Adrenal gland (tissue), 19 donors: ENCODE measurements around the gene AGFG1. TPM values are rescaled to one million over a fixed set of nuclear protein-coding genes. Genes with fewer than 3 reads are reported as not detected.
A peak's percentile ranks its signal among the peaks of the same experiment; 100 is the strongest.

Experiments used
- DNase-seq, 7 donors: peaks; one replicate each; pipeline ENCODE4 v3.0.0-alpha.2; 2019 to 2020
- H3K27ac ChIP-seq, 5 donors: fragments of 200-600 bp; sonication (generic) in 4 of 5; 1 replicate in 3 of 5; 2 replicates in 2 of 5; pipeline versions ENCODE4 v1.5.1 to v1.8.0; 2016 to 2020; ENCODE audit warnings: mild to moderate bottlenecking in 1 of 5
- H3K27me3 ChIP-seq: fragments of 200-600 bp; 2 replicates; pipeline ENCODE4 v1.8.0; 2021
- H3K36me3 ChIP-seq, 2 donors: fragments of 200-600 bp; replicated peaks in 1 of 2; 1 replicate in 1 of 2; 2 replicates in 1 of 2; pipeline versions ENCODE4 v1.5.1 to v1.8.0; 2018 to 2022
- H3K4me1 ChIP-seq, 2 donors: fragments of 200-600 bp; replicated peaks in 1 of 2; 1 replicate in 1 of 2; 2 replicates in 1 of 2; pipeline versions ENCODE4 v1.5.1 to v1.8.0; 2018 to 2021
- H3K4me3 ChIP-seq, 4 donors: fragments of 200-600 bp; sonication (generic) in 3 of 4; one replicate each; pipeline ENCODE4 v1.5.1; 2016 to 2018
- H3K9me3 ChIP-seq, 3 donors: fragments of 200-600 bp; sonication (generic) in 1 of 3; replicated peaks in 1 of 3; 1 replicate in 2 of 3; 2 replicates in 1 of 3; pipeline versions ENCODE4 v1.5.1 to v1.8.0; 2016 to 2021
- POLR2A ChIP-seq, 2 donors: fragments of 450-650 bp; IDR thresholded peaks; one replicate each; pipeline ENCODE4 v1.6.1; 2017; ENCODE audit warnings: antibody characterized with exemption in 2 of 2, mild to moderate bottlenecking in 2 of 2, moderate library complexity in 1 of 2
- WGBS, 4 donors: extraction: QIAGEN DNeasy Blood & Tissue Kit in 2 of 4; methylation state at CpG; one replicate each; pipeline versions ENCODE4 v1.1.5 to v1.1.7; 2013 to 2017; 5-methylcytosine and 5-hydroxymethylcytosine counted together
- intact Hi-C, 2 donors: fragments of 100-400 bp; cut with DNase I; formaldehyde crosslinking; loops; one replicate each; pipeline versions ENCODE4 v1.14.1 to v1.15.0; 2022 to 2023
- long read RNA-seq, 10 donors: library from polyadenylated mRNA in 3 of 10; unstranded in 2 of 10; stranded (forward) in 1 of 10; transcript quantifications; one replicate each; pipeline ENCODE4 v2.0.0 and lab custom pipeline, GENCODE V29; 2021 to 2026
- polyA plus RNA-seq, 3 donors: library from polyadenylated mRNA; stranded (reverse); fragments of 200-250 nt in 2 of 3; fragments of 350-450 nt in 1 of 3; fragmentation: Illumina TruSeq in 1 of 3; extraction: RNeasy Lipid Tissue Mini Kit (QIAGEN cat#74804) in 1 of 3; gene quantifications; one replicate each; pipeline ENCODE4 v1.2.3, GENCODE V29; 2013 to 2014
- total RNA-seq, 9 donors: library from RNA; depleted of rRNA in 4 of 9; stranded (reverse); fragments of >200 nt in 4 of 9; fragments of 120-200 nt in 1 of 9; fragmentation: NEBNext Ultra II Directional in 1 of 9; extraction: Animal tissue kit (Norgen Biotek cat#: 25700) in 1 of 9; gene quantifications; one replicate each; pipeline versions ENCODE4 v1.1.0 to v1.2.4, GENCODE V29; 2013 to 2023
- TF ChIP-seq, protein P1 (sequence below), 6 experiments: fragments of 450-650 bp in 4 of 6; fragments of 200-600 bp in 2 of 6; sonication (generic) in 1 of 6; IDR thresholded peaks; 1 replicate in 5 of 6; 2 replicates in 1 of 6; pipeline versions ENCODE4 v1.5.1 to v1.8.0; 2016 to 2021; ENCODE audit warnings: antibody characterized with exemption in 6 of 6, mild to moderate bottlenecking in 2 of 6, moderate library complexity in 1 of 6
- donor health status: healthy with polysubstance abuse.
- donor health status: Bipolar disorder and iron deficiency.
- donor health status: DM: yes; HTN: yes; CAD: no.
- donor health status: DM: no; HTN: no; CAD: no.
- donor health status: DM: no; HTN: no; CAD: no.
- donor health status: DM: yes; HTN: yes; CAD: no.

AGFG1 gene
- total RNA-seq (100 to 1,000 TPM in 2 of 9 donors, 10 to 100 TPM in 7; 40.1 to 117 (median 66.0) TPM), polyA plus RNA-seq (100 to 1,000 TPM in 1 of 3 donors, 10 to 100 TPM in 2; 13.5 to 108 (median 19.7) TPM)
- long read RNA-seq, donor 1, full-length matches to known transcripts = 7 of 7 reads
- long read RNA-seq, donor 1, partial matches to known transcripts = 0 of 7 reads
- long read RNA-seq, donor 1, other reads (novel, unspliced or antisense) = 0 of 7 reads
- long read RNA-seq, donor 2, full-length matches to known transcripts = 1 of 1 reads
- long read RNA-seq, donor 2, partial matches to known transcripts = 0 of 1 reads
- long read RNA-seq, donor 2, other reads (novel, unspliced or antisense) = 0 of 1 reads
- long read RNA-seq, donor 3, full-length matches to known transcripts = 8 of 8 reads
- long read RNA-seq, donor 3, partial matches to known transcripts = 0 of 8 reads
- long read RNA-seq, donor 3, other reads (novel, unspliced or antisense) = 0 of 8 reads
- long read RNA-seq, donor 4, partial matches to known transcripts = 0 of 2 reads
- long read RNA-seq, donor 4, other reads (novel, unspliced or antisense) = 2 of 2 reads
- long read RNA-seq, donor 5, full-length matches to known transcripts = 114 of 128 reads
- long read RNA-seq, donor 5, partial matches to known transcripts = 3 of 128 reads
- long read RNA-seq, donor 5, other reads (novel, unspliced or antisense) = 11 of 128 reads
- long read RNA-seq, donor 6, partial matches to known transcripts = 1 of 1 reads
- long read RNA-seq, donor 6, other reads (novel, unspliced or antisense) = 0 of 1 reads
- long read RNA-seq, donor 7 = 0 reads
- long read RNA-seq, donor 8, full-length matches to known transcripts = 4 of 4 reads
- long read RNA-seq, donor 8, partial matches to known transcripts = 0 of 4 reads
- long read RNA-seq, donor 8, other reads (novel, unspliced or antisense) = 0 of 4 reads
- long read RNA-seq, donor 9 = 0 reads
- long read RNA-seq, donor 10, full-length matches to known transcripts = 2 of 2 reads
- long read RNA-seq, donor 10, partial matches to known transcripts = 0 of 2 reads
- long read RNA-seq, donor 10, other reads (novel, unspliced or antisense) = 0 of 2 reads

- TF ChIP-seq, protein P1, sequence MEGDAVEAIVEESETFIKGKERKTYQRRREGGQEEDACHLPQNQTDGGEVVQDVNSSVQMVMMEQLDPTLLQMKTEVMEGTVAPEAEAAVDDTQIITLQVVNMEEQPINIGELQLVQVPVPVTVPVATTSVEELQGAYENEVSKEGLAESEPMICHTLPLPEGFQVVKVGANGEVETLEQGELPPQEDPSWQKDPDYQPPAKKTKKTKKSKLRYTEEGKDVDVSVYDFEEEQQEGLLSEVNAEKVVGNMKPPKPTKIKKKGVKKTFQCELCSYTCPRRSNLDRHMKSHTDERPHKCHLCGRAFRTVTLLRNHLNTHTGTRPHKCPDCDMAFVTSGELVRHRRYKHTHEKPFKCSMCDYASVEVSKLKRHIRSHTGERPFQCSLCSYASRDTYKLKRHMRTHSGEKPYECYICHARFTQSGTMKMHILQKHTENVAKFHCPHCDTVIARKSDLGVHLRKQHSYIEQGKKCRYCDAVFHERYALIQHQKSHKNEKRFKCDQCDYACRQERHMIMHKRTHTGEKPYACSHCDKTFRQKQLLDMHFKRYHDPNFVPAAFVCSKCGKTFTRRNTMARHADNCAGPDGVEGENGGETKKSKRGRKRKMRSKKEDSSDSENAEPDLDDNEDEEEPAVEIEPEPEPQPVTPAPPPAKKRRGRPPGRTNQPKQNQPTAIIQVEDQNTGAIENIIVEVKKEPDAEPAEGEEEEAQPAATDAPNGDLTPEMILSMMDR (IDR thresholded peaks at IDR 0.05) = peak; percentile 92 to 100 (median 98)
- TF ChIP-seq POLR2A (IDR thresholded peaks at IDR 0.05) = peak; percentile 72 to 88
- peak within 1 kb of the TSS in 3 of 4 donors; percentile 78 to 99 (median 95) for H3K4me3 ChIP-seq
- no peaks in the 10 kb centered on the region for H3K36me3 ChIP-seq
- H3K27ac ChIP-seq = peak within 1 kb of the TSS; percentile 46 to 97 (median 88)
- 0 to 1% (median 1%) methylated on average over 11 to 28 of the region's 28 CpGs for WGBS, 4 donors
- no peaks in the 10 kb centered on the region for H3K9me3 ChIP-seq
- H3K4me1 ChIP-seq = peaks cover 20 to 44% of the 10 kb centered on the region in 2 donors
- H3K27me3 ChIP-seq = no peaks in the 10 kb centered on the region
- intact Hi-C loops = loop anchor here in 1 of 2 donors (5.0 kb wide), 1 partner anchor 65 kb away; no protein-coding TSS in a partner anchor
- peak; percentile 76 to 93 (median 84) for DNase-seq
These were observed at the start of gene AGFG1 for GRCh38 chr2:227471924-227472264. AGFG1 (plus strand) TSS chr2:227472156; CDS start chr2:227472422, 266 bp downstream.

DNA sequence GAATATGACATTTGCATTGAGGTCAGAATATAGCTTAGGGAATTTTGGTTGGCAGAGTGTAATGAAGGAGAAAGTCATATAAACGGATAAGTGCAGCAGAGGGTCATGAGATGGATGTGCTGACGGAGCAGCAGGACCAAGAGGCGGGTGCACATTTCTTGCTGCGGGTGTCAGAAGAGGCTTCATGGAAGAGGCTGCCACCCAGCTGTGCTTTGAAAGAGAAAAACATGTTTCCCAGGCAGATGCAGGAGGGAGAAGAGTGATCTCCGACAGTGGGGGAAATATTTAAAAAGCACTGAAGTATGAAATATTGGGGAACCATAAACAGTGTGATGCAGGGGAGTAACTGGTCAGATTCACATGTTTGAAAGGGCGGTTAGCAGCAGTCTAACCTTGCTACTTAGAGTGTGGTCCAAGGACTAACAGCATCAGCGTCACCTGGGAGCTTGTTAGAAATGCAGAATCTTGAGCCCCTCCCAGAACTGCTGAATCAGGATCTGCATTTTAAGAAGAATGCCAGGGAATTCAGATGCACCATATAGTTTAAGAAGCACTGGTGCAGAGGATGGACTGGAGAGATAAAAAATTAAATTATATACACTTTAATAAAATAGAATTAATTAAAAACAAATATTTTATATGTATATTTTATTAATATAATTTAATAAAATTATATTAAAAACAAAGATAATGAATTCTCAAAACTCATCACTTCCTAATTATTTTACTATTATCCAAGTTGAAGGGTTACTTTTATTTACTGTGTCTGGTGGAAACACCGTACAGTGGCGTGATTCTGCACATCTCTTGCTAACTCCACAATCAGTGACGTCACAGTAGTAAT lies 48.1 kb upstream of the AGFG1 start:
- H3K4me1 ChIP-seq = no peaks in the 10 kb centered on the region
- no peak for DNase-seq
- no peaks in the 10 kb centered on the region for H3K27me3 ChIP-seq
- WGBS, 4 donors = 75 to 79% (median 76%) methylated on average over 10 of the region's 10 CpGs
- intact Hi-C loops = no loop called here
- no peaks in the 10 kb centered on the region for H3K36me3 ChIP-seq
- no peak for TF ChIP-seq POLR2A (IDR thresholded peaks at IDR 0.05)
- TF ChIP-seq, protein P1 (IDR thresholded peaks at IDR 0.05) = no peak
- H3K9me3 ChIP-seq = no peaks in the 10 kb centered on the region
- H3K4me3 ChIP-seq = no peak overlapping the region
- H3K27ac ChIP-seq = no peak overlapping the region

GRCh38 chr2:227428731-227429285 lies 43.1 kb upstream of the AGFG1 start:
- WGBS, 4 donors = 77 to 85% (median 82%) methylated on average over 8 of the region's 8 CpGs
- Histone ChIP-seq H3K36me3 (no peaks in the 10 kb centered on the region), H3K4me3 (no peak overlapping the region), H3K9me3 (no peaks in the 10 kb centered on the region), H3K4me1 (no peaks in the 10 kb centered on the region), H3K27ac (no peak overlapping the region), H3K27me3 (no peaks in the 10 kb centered on the region)
- TF ChIP-seq POLR2A (IDR thresholded peaks at IDR 0.05) = no peak
- TF ChIP-seq, protein P1 (IDR thresholded peaks at IDR 0.05) = no peak
- intact Hi-C loops = no loop called here
- no peak for DNase-seq
